IgD-negative memory B cell (primary cell): Measurements from ENCODE around the gene PFDN1. TPM values are rescaled to one million over a fixed set of nuclear protein-coding genes. Genes with fewer than 3 reads are reported as not detected.
"Not testable (repeated sequence)": the region's sequence is repeated elsewhere in the genome, so short reads cannot be mapped to it uniquely, and the experiment has no call there.

Source experiments
- H3K27ac Mint-ChIP-seq, 3 donors: one replicate each; pipeline ENCODE4 v1.8.0; 2020 to 2022; ENCODE audit warnings: mild to moderate bottlenecking in 3 of 3, mixed read lengths in 3 of 3, moderate library complexity in 1 of 3
- H3K27me3 Mint-ChIP-seq: one replicate; pipeline ENCODE4 v1.8.0; 2021; ENCODE audit warnings: mixed read lengths
- H3K36me3 Mint-ChIP-seq: one replicate; pipeline ENCODE4 v1.8.0; 2020; ENCODE audit warnings: mild to moderate bottlenecking, mixed read lengths
- H3K4me1 Mint-ChIP-seq, 3 donors: one replicate each; pipeline ENCODE4 v1.8.0; 2020 to 2022; ENCODE audit warnings: mixed read lengths in 3 of 3, mild to moderate bottlenecking in 1 of 3
- H3K4me3 Mint-ChIP-seq, 4 donors: one replicate each; pipeline ENCODE4 v1.8.0; 2020 to 2022; ENCODE audit warnings: mild to moderate bottlenecking in 4 of 4, mixed read lengths in 4 of 4, moderate library complexity in 3 of 4
- H3K9me3 Mint-ChIP-seq, 3 donors: one replicate each; pipeline ENCODE4 v1.8.0; 2020 to 2021; ENCODE audit warnings: mixed read lengths in 3 of 3, mild to moderate bottlenecking in 1 of 3
- polyA plus RNA-seq: library from polyadenylated mRNA; unstranded; fragments of 300-500 nt; fragmentation: Illumina TruSeq; gene quantifications from one replicate; pipeline ENCODE4 v1.2.3, GENCODE V29; 2021

PFDN1 gene
- 122 TPM for polyA plus RNA-seq

GRCh38 chr5:140302786-140303639 is at the start of gene PFDN1:
PFDN1 (minus strand) TSS chr5:140303101; CDS start chr5:140303073, 28 bp downstream.
- H3K36me3 Mint-ChIP-seq: peaks cover 11% of the 10 kb centered on the region
- peaks cover 3% of the 10 kb centered on the region for H3K27me3 Mint-ChIP-seq
- peak within 1 kb of the TSS; percentile 93 to 99 (median 96) for H3K4me3 Mint-ChIP-seq
- H3K9me3 Mint-ChIP-seq: no peaks in the 10 kb centered on the region
- peak within 1 kb of the TSS; percentile 87 to 98 (median 89) for H3K27ac Mint-ChIP-seq
- peaks cover 15 to 24% (median 18%) of the 10 kb centered on the region in 3 donors for H3K4me1 Mint-ChIP-seq

GRCh38 chr5:140351609-140352334 is 48.9 kb upstream of the PFDN1 start:
- Mint-ChIP-seq H3K4me3 (peak overlapping the region in 1 of 4 donors; percentile 28), H3K9me3 (no peaks in the 10 kb centered on the region), H3K27me3 (peaks cover 5% of the 10 kb centered on the region), H3K4me1 (peaks cover 20 to 28% (median 26%) of the 10 kb centered on the region in 3 donors), H3K36me3 (no peaks in the 10 kb centered on the region), H3K27ac (peak overlapping the region in 1 of 3 donors; percentile 16)

- H3K27ac Mint-ChIP-seq: no peak overlapping the region
Measured at GRCh38 chr5:140349244-140349643, 46.3 kb upstream of the PFDN1 start.

GRCh38 chr5:140348104-140348503 is 45.2 kb upstream of the PFDN1 start:
- Mint-ChIP-seq H3K4me3 (peak overlapping the region in 3 of 4 donors; percentile 59 to 91 (median 75)), H3K4me1 (peaks cover 19 to 37% (median 35%) of the 10 kb centered on the region in 3 donors), H3K27ac (peak overlapping the region in 1 of 3 donors; percentile 21), H3K27me3 (peaks cover 5% of the 10 kb centered on the region), H3K36me3 (no peaks in the 10 kb centered on the region), H3K9me3 (no peaks in the 10 kb centered on the region)

More at GRCh38 chr5:140349244-140349643, 46.3 kb upstream of the PFDN1 start:
- Mint-ChIP-seq H3K27me3 (peaks cover 5% of the 10 kb centered on the region), H3K9me3 (no peaks in the 10 kb centered on the region), H3K4me1 (peaks cover 21 to 35% (median 31%) of the 10 kb centered on the region in 3 donors), H3K36me3 (no peaks in the 10 kb centered on the region), H3K4me3 (peak overlapping the region in 2 of 4 donors; percentile 40 to 57)

- Mint-ChIP-seq H3K27me3 (peaks cover 6% of the 10 kb centered on the region), H3K4me3 (peak overlapping the region; percentile 75 to 91 (median 85)), H3K27ac (peak overlapping the region in 1 of 3 donors; percentile 45)
Measured at GRCh38 chr5:140347360-140347759, 44.5 kb upstream of the PFDN1 start.

GRCh38 chr5:140346348-140347221 is 43.7 kb upstream of the PFDN1 start, which contains the start of gene HBEGF:
HBEGF (minus strand) TSS chr5:140346603; CDS start chr5:140346328, 275 bp downstream.
- Mint-ChIP-seq H3K27ac (peak within 1 kb of the TSS in 2 of 3 donors; percentile 11 to 45), H3K4me3 (peak within 1 kb of the TSS; percentile 75 to 93 (median 86)), H3K36me3 (no peaks in the 10 kb centered on the region), H3K4me1 (peaks cover 28 to 45% (median 43%) of the 10 kb centered on the region in 3 donors), H3K27me3 (peaks cover 6% of the 10 kb centered on the region), H3K9me3 (no peaks in the 10 kb centered on the region)

More at GRCh38 chr5:140347360-140347759, 44.5 kb upstream of the PFDN1 start:
- no peaks in the 10 kb centered on the region for H3K9me3 Mint-ChIP-seq
- peaks cover 26 to 44% (median 42%) of the 10 kb centered on the region in 3 donors for H3K4me1 Mint-ChIP-seq
- no peaks in the 10 kb centered on the region for H3K36me3 Mint-ChIP-seq

- H3K4me1 Mint-ChIP-seq: peaks cover 25 to 43% (median 43%) of the 10 kb centered on the region in 3 donors
- peak overlapping the region in 1 of 3 donors; percentile 11 for H3K27ac Mint-ChIP-seq
- H3K9me3 Mint-ChIP-seq: no peaks in the 10 kb centered on the region
- H3K36me3 Mint-ChIP-seq: no peaks in the 10 kb centered on the region
- H3K27me3 Mint-ChIP-seq: peaks cover 5% of the 10 kb centered on the region
- peak overlapping the region; percentile 75 to 93 (median 84) for H3K4me3 Mint-ChIP-seq
Measured at GRCh38 chr5:140345919-140346347, 43.0 kb upstream of the PFDN1 start.

GRCh38 chr5:140344683-140345423 is 42.0 kb upstream of the PFDN1 start:
- H3K9me3 Mint-ChIP-seq: no peaks in the 10 kb centered on the region
- peaks cover 30 to 48% (median 47%) of the 10 kb centered on the region in 3 donors for H3K4me1 Mint-ChIP-seq
- H3K27ac Mint-ChIP-seq: peak overlapping the region in 1 of 3 donors; percentile 11
- H3K27me3 Mint-ChIP-seq: peaks cover 5% of the 10 kb centered on the region
- H3K4me3 Mint-ChIP-seq: peak overlapping the region in 3 of 4 donors; percentile 48 to 75 (median 61)
- no peaks in the 10 kb centered on the region for H3K36me3 Mint-ChIP-seq

GRCh38 chr5:140343849-140344248 is 40.9 kb upstream of the PFDN1 start:
- H3K36me3 Mint-ChIP-seq, H3K27me3 Mint-ChIP-seq, H3K4me3 Mint-ChIP-seq, H3K27ac Mint-ChIP-seq, H3K9me3 Mint-ChIP-seq: not testable (repeated sequence)
- peaks cover 28 to 46% (median 43%) of the 10 kb centered on the region in 3 donors for H3K4me1 Mint-ChIP-seq

- Mint-ChIP-seq H3K36me3 (no peaks in the 10 kb centered on the region), H3K27me3 (peaks cover 3% of the 10 kb centered on the region), H3K9me3 (no peaks in the 10 kb centered on the region), H3K4me3 (peak overlapping the region in 3 of 4 donors; percentile 8 to 51 (median 46)), H3K4me1 (peaks cover 19 to 37% (median 34%) of the 10 kb centered on the region in 3 donors), H3K27ac (peak overlapping the region; percentile 27 to 61 (median 39))
Measured at GRCh38 chr5:140342896-140343295, 40.0 kb upstream of the PFDN1 start.

- Mint-ChIP-seq H3K27me3 (peaks cover 1% of the 10 kb centered on the region), H3K27ac (peak overlapping the region in 2 of 3 donors; percentile 27 to 88), H3K4me3 (peak overlapping the region in 2 of 4 donors; percentile 35 to 54), H3K4me1 (peaks cover 19 to 31% (median 31%) of the 10 kb centered on the region in 3 donors), H3K36me3 (no peaks in the 10 kb centered on the region), H3K9me3 (no peaks in the 10 kb centered on the region)
Measured at GRCh38 chr5:140342287-140342686, 39.4 kb upstream of the PFDN1 start.

GRCh38 chr5:140341591-140341990 is 38.7 kb upstream of the PFDN1 start:
- Mint-ChIP-seq H3K36me3 (no peaks in the 10 kb centered on the region), H3K4me1 (peaks cover 16 to 25% (median 24%) of the 10 kb centered on the region in 3 donors), H3K27ac (peak overlapping the region in 2 of 3 donors; percentile 27 to 88), H3K27me3 (peaks cover 1% of the 10 kb centered on the region), H3K4me3 (peak overlapping the region in 1 of 4 donors; percentile 21), H3K9me3 (no peaks in the 10 kb centered on the region)

- no peaks in the 10 kb centered on the region for H3K36me3 Mint-ChIP-seq
- H3K27ac Mint-ChIP-seq: peak overlapping the region in 1 of 3 donors; percentile 41
- peaks cover 16 to 25% (median 23%) of the 10 kb centered on the region in 3 donors for H3K4me1 Mint-ChIP-seq
- H3K4me3 Mint-ChIP-seq: peak overlapping the region in 1 of 4 donors; percentile 1
- H3K9me3 Mint-ChIP-seq: no peaks in the 10 kb centered on the region
- H3K27me3 Mint-ChIP-seq: peaks cover 1% of the 10 kb centered on the region
Measured at GRCh38 chr5:140340605-140341121, 37.8 kb upstream of the PFDN1 start.
